Neuronal stem cell (in vitro differentiated cells): ENCODE results near the gene STXBP6.

Source experiments
- DNase-seq: peaks from one replicate; pipeline ENCODE4 v3.0.0-alpha.2; 2013; ENCODE audit warnings: low spot score
- H2AFZ ChIP-seq: one replicate; pipeline ENCODE4 v1.6.1; 2013; ENCODE audit warnings: mild to moderate bottlenecking, low read length, inconsistent platforms
- H2AK5ac ChIP-seq: 2 replicates; pipeline ENCODE4 v1.6.1; 2013; ENCODE audit warnings: low read depth, mild to moderate bottlenecking, inconsistent platforms, low read length, moderate library complexity, mixed read lengths
- H2BK120ac ChIP-seq: 2 replicates; pipeline ENCODE4 v1.6.1; 2013; ENCODE audit warnings: low read depth, mild to moderate bottlenecking, inconsistent platforms, low read length, moderate library complexity, mixed read lengths
- H2BK12ac ChIP-seq: one replicate; pipeline ENCODE4 v1.6.1; 2013; ENCODE audit warnings: low read length, inconsistent platforms
- H2BK15ac ChIP-seq: 2 replicates; pipeline ENCODE4 v1.6.1; 2013; ENCODE audit warnings: mild to moderate bottlenecking, low read length, inconsistent platforms, mixed read lengths
- H2BK5ac ChIP-seq: one replicate; pipeline ENCODE4 v1.6.1; 2013; ENCODE audit warnings: inconsistent platforms, mild to moderate bottlenecking, low read length, moderate library complexity
- H3K14ac ChIP-seq: one replicate; pipeline ENCODE4 v1.6.1; 2013; ENCODE audit warnings: low read length, inconsistent platforms
- H3K18ac ChIP-seq: 2 replicates; pipeline ENCODE4 v1.6.1; 2013; ENCODE audit warnings: low read length, inconsistent platforms
- H3K23ac ChIP-seq: 2 replicates; pipeline ENCODE4 v1.6.1; 2013; ENCODE audit warnings: low read depth, mild to moderate bottlenecking, mixed read lengths, low read length, inconsistent platforms; ENCODE audit not compliant: poor library complexity
- H3K27ac ChIP-seq: replicated peaks from 3 replicates; pipeline ENCODE4 v1.5.1; 2013; ENCODE audit warnings: low read length, inconsistent platforms
- H3K27me3 ChIP-seq, 3 experiments: 2 replicates each; pipeline ENCODE4 v1.6.1; 2013; ENCODE audit warnings: low read length in 3 of 3, mild to moderate bottlenecking in 2 of 3, inconsistent platforms in 1 of 3, low read depth in 1 of 3, mixed read lengths in 1 of 3, moderate library complexity in 1 of 3; ENCODE audit not compliant: control insufficient read depth in 3 of 3, insufficient read depth in 3 of 3
- H3K36me3 ChIP-seq, 2 donors: replicated peaks in 1 of 2; 2 replicates each; pipeline ENCODE4 v1.6.1; 2013; ENCODE audit warnings: low read length in 2 of 2; ENCODE audit not compliant: control insufficient read depth in 2 of 2, insufficient read depth in 2 of 2
- H3K4ac ChIP-seq: 2 replicates; pipeline ENCODE4 v1.6.1; 2013; ENCODE audit warnings: inconsistent platforms, mild to moderate bottlenecking, low read length, moderate library complexity
- H3K4me1 ChIP-seq, 2 donors: 1 replicate in 1 of 2; 2 replicates in 1 of 2; pipeline ENCODE4 v1.6.1; 2013; ENCODE audit warnings: low read length in 2 of 2, low read depth in 1 of 2; ENCODE audit not compliant: control insufficient read depth in 2 of 2, insufficient read depth in 1 of 2
- H3K4me2 ChIP-seq: one replicate; pipeline ENCODE4 v1.6.1; 2013; ENCODE audit warnings: mild to moderate bottlenecking, low read length, inconsistent platforms; ENCODE audit not compliant: insufficient read depth, poor library complexity, severe bottlenecking
- H3K4me3 ChIP-seq, 2 donors: 2 replicates each; pipeline ENCODE4 v1.5.1; 2013; ENCODE audit warnings: low read length in 2 of 2, mild to moderate bottlenecking in 2 of 2, inconsistent platforms in 1 of 2, moderate library complexity in 1 of 2
- H3K79me1 ChIP-seq: one replicate; pipeline ENCODE4 v1.6.1; 2013; ENCODE audit warnings: low read depth, mild to moderate bottlenecking, inconsistent platforms, low read length, moderate library complexity
- H3K9ac ChIP-seq: one replicate; pipeline ENCODE4 v1.6.1; 2013; ENCODE audit warnings: mild to moderate bottlenecking, low read depth, low read length, inconsistent platforms; ENCODE audit not compliant: poor library complexity
- H3K9me3 ChIP-seq, 2 donors: replicated peaks in 1 of 2; 2 replicates each; pipeline versions ENCODE3 to v1.6.1; 2013; ENCODE audit warnings: low read length in 2 of 2, mild to moderate bottlenecking in 2 of 2, inconsistent platforms in 1 of 2, low read depth in 1 of 2, mixed read lengths in 1 of 2, moderate library complexity in 1 of 2; ENCODE audit not compliant: control insufficient read depth in 2 of 2, insufficient read depth in 1 of 2
- H4K8ac ChIP-seq: one replicate; pipeline ENCODE4 v1.6.1; 2013; ENCODE audit warnings: low read depth, mild to moderate bottlenecking, inconsistent platforms, low read length, moderate library complexity
- H4K91ac ChIP-seq: one replicate; pipeline ENCODE4 v1.6.1; 2013; ENCODE audit warnings: low read length, low read depth, mild to moderate bottlenecking, inconsistent platforms; ENCODE audit not compliant: poor library complexity
- WGBS, 2 donors: extraction: QIAGEN DNeasy Blood & Tissue Kit; methylation state at CpG; one replicate each; pipeline ENCODE4 v1.1.7; 2013; ENCODE audit warnings: missing lambda C conversion rate in 2 of 2, mixed read lengths in 1 of 2; ENCODE audit not compliant: insufficient read length in 2 of 2, insufficient replicate concordance in 1 of 2; ENCODE audit errors: extremely low coverage in 2 of 2; 5-methylcytosine and 5-hydroxymethylcytosine counted together

The STXBP6 gene

GRCh38 chr14:25038044-25038668, 11.8 kb downstream of the STXBP6 start:
- Histone ChIP-seq H3K23ac (no peak overlapping the region), H3K36me3 (no peaks in the 10 kb centered on the region), H4K91ac (no peak overlapping the region), H3K14ac (no peak overlapping the region), H3K27ac (no peak overlapping the region), H4K8ac (no peak overlapping the region), H2AK5ac (no peak overlapping the region), H3K27me3 (no peaks in the 10 kb centered on the region), H2BK120ac (no peak overlapping the region), H3K4ac (no peak overlapping the region), H3K9ac (no peak overlapping the region), H3K9me3 (no peaks in the 10 kb centered on the region), H2BK15ac (no peak overlapping the region), H3K79me1 (no peaks in the 10 kb centered on the region), H2BK12ac (no peak overlapping the region), H3K4me1 (peaks cover 0 to 2% of the 10 kb centered on the region in 2 donors), H2BK5ac (no peak overlapping the region), H3K4me3 (no peak overlapping the region), H2AFZ (no peak overlapping the region), H3K18ac (no peak overlapping the region), H3K4me2 (no peak overlapping the region)
- no CpG with 5 or more reads among the region's 4 CpGs for WGBS, 2 donors
- no peak for DNase-seq

- H3K27ac ChIP-seq = no peak overlapping the region
These were observed 12.9 kb downstream of the STXBP6 start for GRCh38 chr14:25037032-25037431.

GRCh38 chr14:25034803-25035681, 14.9 kb downstream of the STXBP6 start:
- Histone ChIP-seq H2AFZ (no peak overlapping the region), H3K36me3 (no peaks in the 10 kb centered on the region), H2BK5ac (no peak overlapping the region), H3K9me3 (no peaks in the 10 kb centered on the region), H4K8ac (no peak overlapping the region), H3K23ac (no peak overlapping the region), H2BK120ac (no peak overlapping the region), H3K79me1 (no peaks in the 10 kb centered on the region), H3K4me2 (no peak overlapping the region), H3K4me1 (no peaks in the 10 kb centered on the region), H3K9ac (no peak overlapping the region), H3K27me3 (no peaks in the 10 kb centered on the region), H3K18ac (no peak overlapping the region), H4K91ac (no peak overlapping the region), H3K4me3 (no peak overlapping the region), H2AK5ac (no peak overlapping the region), H3K14ac (no peak overlapping the region), H2BK15ac (no peak overlapping the region), H2BK12ac (no peak overlapping the region), H3K4ac (no peak overlapping the region), H3K27ac (no peak overlapping the region)
- no peak for DNase-seq
- no CpG with 5 or more reads among the region's 11 CpGs for WGBS, 2 donors

More at GRCh38 chr14:25037032-25037431, 12.9 kb downstream of the STXBP6 start:
- Histone ChIP-seq H3K79me1 (no peaks in the 10 kb centered on the region), H3K14ac (no peak overlapping the region), H3K4me2 (no peak overlapping the region), H2BK15ac (no peak overlapping the region), H2BK120ac (no peak overlapping the region), H4K8ac (no peak overlapping the region), H3K18ac (no peak overlapping the region), H3K4me1 (peaks cover 0 to 2% of the 10 kb centered on the region in 2 donors), H3K27me3 (no peaks in the 10 kb centered on the region), H2AK5ac (no peak overlapping the region), H3K4ac (no peak overlapping the region), H3K23ac (no peak overlapping the region), H3K4me3 (no peak overlapping the region), H2AFZ (no peak overlapping the region), H3K36me3 (no peaks in the 10 kb centered on the region), H2BK12ac (no peak overlapping the region), H3K9me3 (no peaks in the 10 kb centered on the region), H3K9ac (no peak overlapping the region), H4K91ac (no peak overlapping the region), H2BK5ac (no peak overlapping the region)
- no CpG with 5 or more reads among the region's 2 CpGs for WGBS, 2 donors
- no peak for DNase-seq

GRCh38 chr14:25033358-25033757, 16.6 kb downstream of the STXBP6 start:
- no peak overlapping the region for H2BK12ac ChIP-seq
- no peak overlapping the region for H3K27ac ChIP-seq
- DNase-seq = no peak
- H3K36me3 ChIP-seq = no peaks in the 10 kb centered on the region
- no peak overlapping the region for H3K23ac ChIP-seq
- H3K4me3 ChIP-seq = no peak overlapping the region
- H3K4ac ChIP-seq = no peak overlapping the region
- no peak overlapping the region for H2AFZ ChIP-seq
- H3K79me1 ChIP-seq = no peaks in the 10 kb centered on the region
- no CpG with 5 or more reads among the region's 1 CpG for WGBS, 2 donors
- H2BK15ac ChIP-seq = no peak overlapping the region
- no peak overlapping the region for H3K18ac ChIP-seq
- no peak overlapping the region for H3K9ac ChIP-seq
- H3K27me3 ChIP-seq = no peaks in the 10 kb centered on the region
- H2AK5ac ChIP-seq = no peak overlapping the region
- no peak overlapping the region for H2BK120ac ChIP-seq
- H3K4me1 ChIP-seq = no peaks in the 10 kb centered on the region
- H4K91ac ChIP-seq = no peak overlapping the region
- no peak overlapping the region for H3K4me2 ChIP-seq
- no peak overlapping the region for H4K8ac ChIP-seq
- no peak overlapping the region for H2BK5ac ChIP-seq
- H3K14ac ChIP-seq = no peak overlapping the region
- no peaks in the 10 kb centered on the region for H3K9me3 ChIP-seq
